Measurements from ENCODE around the gene BTBD18.

DNA sequence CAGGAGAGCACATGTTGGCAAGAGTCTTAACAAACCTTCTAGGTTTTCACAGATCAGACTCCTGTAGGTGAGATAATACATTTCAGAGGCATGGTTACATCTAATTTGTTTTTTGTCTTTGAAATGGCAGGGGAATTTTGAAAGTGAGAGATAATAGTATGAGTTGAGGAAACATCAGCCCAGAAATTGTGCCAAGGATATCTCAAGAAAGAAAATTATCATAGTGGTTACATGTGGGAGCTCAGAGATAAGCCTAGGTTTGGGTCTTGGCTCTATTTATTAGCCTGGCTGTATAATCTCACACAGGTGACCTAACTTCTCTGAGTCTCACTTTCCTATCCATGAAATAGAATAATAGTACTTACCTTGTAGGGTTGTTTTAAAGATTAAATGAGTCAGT lies 443 bp downstream of the BTBD18 start:
- TF ChIP-seq LEF1 (IDR thresholded peaks at IDR 0.05; ENCODE audit: borderline replicate concordance), result no peak
- no peak for TF ChIP-seq L3MBTL2 (conservative IDR thresholded peaks at IDR 0.05)
- TF ChIP-seq SUZ12 (IDR thresholded peaks at IDR 0.05), result no peak
- no peak for TF ChIP-seq SP1 (IDR thresholded peaks at IDR 0.05)
- no peak for TF ChIP-seq ELF4 (IDR thresholded peaks at IDR 0.05)

Measured in HEK293T (cell line).